Bronchial epithelial cell (primary cell): ENCODE data around the gene SOBP. TPM values are rescaled to one million over a fixed set of nuclear protein-coding genes. Genes with fewer than 3 reads are reported as not detected.
A peak's percentile ranks its signal among the peaks of the same experiment; 100 is the strongest.

Experiments used
- DNase-seq: peaks from one replicate; pipeline ENCODE4 v3.0.0-alpha.2; 2010; ENCODE audit warnings: low read depth
- FAIRE-seq: peaks from 2 replicates; lab custom pipeline; 2011; peaks lifted over from hg19 to GRCh38; lab: Jason Lieb, UNC
- H3K27me3 ChIP-seq: 2 replicates; pipeline ENCODE4 v1.5.1; 2011; ENCODE audit warnings: low read length; ENCODE audit not compliant: control insufficient read depth, insufficient read depth
- H3K36me3 ChIP-seq: 2 replicates; pipeline ENCODE4 v1.5.1; 2011; ENCODE audit warnings: low read length; ENCODE audit not compliant: control insufficient read depth, insufficient read depth
- H3K4me3 ChIP-seq: 2 replicates; pipeline ENCODE4 v1.5.1; 2011; ENCODE audit warnings: mild to moderate bottlenecking, low read depth, low read length, control low read depth
- CTCF ChIP-seq: IDR thresholded peaks from 2 replicates; pipeline ENCODE4 v1.5.1; 2011; ENCODE audit warnings: mild to moderate bottlenecking, moderate library complexity, low read length, control low read depth, inconsistent platforms; ENCODE audit not compliant: insufficient read depth, severe bottlenecking
- total RNA-seq: library from RNA; depleted of rRNA; stranded (reverse); fragments of >200 nt; gene quantifications from 2 replicates; pipeline ENCODE4 v1.2.1, GENCODE V29; 2014

The SOBP gene
- total RNA-seq, 1 donor from 2014 or later: 0.26 TPM

GRCh38 chr6:107703606-107704005, 213.7 kb downstream of the SOBP start:
- TF ChIP-seq CTCF: no peak
- no peaks in the 10 kb centered on the region for H3K27me3 ChIP-seq
- no peaks in the 10 kb centered on the region for H3K36me3 ChIP-seq
- DNase-seq (no peak), FAIRE-seq (no peak)
- no peak overlapping the region for H3K4me3 ChIP-seq

GRCh38 chr6:107704347-107705013, 214.6 kb downstream of the SOBP start:
- DNase-seq (peak; percentile 46), FAIRE-seq (no peak)
- no peaks in the 10 kb centered on the region for H3K27me3 ChIP-seq
- H3K36me3 ChIP-seq: no peaks in the 10 kb centered on the region
- H3K4me3 ChIP-seq: no peak overlapping the region
- peak; percentile 53 for TF ChIP-seq CTCF

GRCh38 chr6:107706516-107707115, 216.7 kb downstream of the SOBP start:
- Histone ChIP-seq H3K36me3 (no peaks in the 10 kb centered on the region), H3K27me3 (no peaks in the 10 kb centered on the region), H3K4me3 (no peak overlapping the region)
- no peak for TF ChIP-seq CTCF
- FAIRE-seq (no peak), DNase-seq (no peak)

GRCh38 chr6:107707346-107708275, 217.7 kb downstream of the SOBP start:
- Histone ChIP-seq H3K36me3 (no peaks in the 10 kb centered on the region), H3K4me3 (no peak overlapping the region), H3K27me3 (no peaks in the 10 kb centered on the region)
- FAIRE-seq: no peak
- no peak for DNase-seq
- TF ChIP-seq CTCF: no peak

- Histone ChIP-seq H3K27me3 (no peaks in the 10 kb centered on the region), H3K36me3 (no peaks in the 10 kb centered on the region), H3K4me3 (no peak overlapping the region)
- DNase-seq (no peak), FAIRE-seq (no peak)
- no peak for TF ChIP-seq CTCF
Measured at GRCh38 chr6:107708435-107708834, 218.5 kb downstream of the SOBP start.
